ENCODE data around the gene PPOX.

Gene PPOX

DNA sequence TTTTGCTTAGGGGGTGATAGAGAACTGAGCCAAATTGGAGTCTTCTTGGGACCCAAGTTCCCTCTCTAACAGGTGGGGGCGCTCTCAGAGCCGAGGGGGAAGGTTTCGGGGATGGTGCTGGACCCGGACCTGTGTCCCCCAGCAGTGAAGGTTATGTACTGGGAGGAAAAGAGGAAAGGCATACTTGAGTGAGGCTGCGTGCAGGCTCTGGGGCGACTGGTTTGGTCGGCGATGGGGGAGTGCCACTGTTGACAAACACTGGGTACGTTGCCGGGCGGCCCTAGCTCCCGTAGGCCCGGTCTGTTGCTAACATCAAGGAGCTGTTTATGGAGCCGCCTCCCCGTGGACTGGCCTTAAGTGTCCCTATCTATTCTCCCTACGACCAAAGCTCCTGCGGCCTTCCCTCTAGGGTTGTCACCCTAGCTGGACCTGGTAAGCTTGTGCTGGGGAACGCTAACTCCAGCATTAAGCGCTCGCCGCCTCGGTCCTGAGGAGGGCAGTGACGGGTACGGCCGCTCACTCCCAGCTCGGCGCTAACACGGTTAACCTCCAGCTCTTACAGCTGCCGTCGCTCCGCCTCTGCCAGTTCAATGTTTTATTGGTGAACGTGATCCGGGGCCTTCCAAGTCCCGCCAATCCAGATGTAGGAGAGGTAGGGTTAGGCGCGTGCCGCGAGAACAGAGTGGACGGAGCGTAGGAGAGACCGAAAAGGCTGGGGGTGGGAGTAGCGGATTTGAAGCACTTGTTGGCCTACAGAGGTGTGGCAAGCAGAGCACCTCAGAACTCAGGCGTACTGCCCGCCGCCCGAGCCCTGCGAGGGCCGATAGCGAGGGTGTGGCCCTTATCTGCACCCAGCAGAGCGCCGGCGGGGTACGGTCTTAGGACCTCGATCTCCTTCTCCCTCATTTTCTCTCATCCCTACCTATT is at the start of gene PPOX:
Gene PPOX (plus strand): TSS at position 685 of the 927 bp plus-strand sequence. CDS start 422 bp downstream, outside the sequence.
- DNase-seq = peak; percentile 85 to 99 (median 97)

GRCh38 chr1:161117759-161118581 is 48.3 kb upstream of the PPOX start, which contains the start of the genes NIT1 and PFDN2:
Gene NIT1, plus strand, starts transcription at chr1:161118105. Its CDS starts 72 bp downstream, at chr1:161118177.
Gene PFDN2, minus strand, starts transcription at chr1:161118037. Its CDS starts 11 bp downstream, at chr1:161118026.
- peak; percentile 21 to 90 (median 79) for DNase-seq

- DNase-seq = no peak
Observed at GRCh38 chr1:161119092-161119903, 46.9 kb upstream of the PPOX start.

DNA sequence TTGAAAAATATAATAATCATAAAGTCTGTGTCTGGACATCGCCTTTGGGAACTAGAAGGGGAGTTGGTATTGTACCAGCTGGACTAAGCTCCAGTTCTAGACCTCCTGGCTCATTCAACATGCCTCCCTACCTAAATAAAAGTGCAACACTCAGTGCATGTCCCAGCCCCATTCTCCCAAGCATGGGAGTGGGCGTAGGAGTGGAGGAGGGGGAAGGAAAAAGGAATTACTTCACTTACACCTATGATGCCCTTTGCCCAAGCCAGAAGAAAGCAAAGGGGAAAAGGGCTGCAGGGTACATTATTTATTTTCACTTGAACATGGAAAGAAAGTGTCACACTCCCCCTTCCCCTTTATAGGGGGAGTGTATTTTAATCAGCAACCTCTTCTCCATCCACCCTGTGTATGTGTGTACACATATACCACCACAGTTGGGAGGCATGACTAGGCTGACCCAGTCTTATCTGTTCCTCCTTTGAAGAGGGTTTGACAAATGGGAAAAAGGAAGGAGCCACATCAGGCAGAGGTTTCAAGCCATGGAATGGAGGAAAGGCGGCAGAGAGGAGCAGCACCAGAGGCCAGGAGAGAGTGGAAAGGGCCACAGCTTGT is 45.1 kb upstream of the PPOX start:
- DNase-seq = no peak

GRCh38 chr1:161121834-161122233 is 44.4 kb upstream of the PPOX start:
- peak in 2 of 58 donors; percentile 5 to 10 for DNase-seq

DNA sequence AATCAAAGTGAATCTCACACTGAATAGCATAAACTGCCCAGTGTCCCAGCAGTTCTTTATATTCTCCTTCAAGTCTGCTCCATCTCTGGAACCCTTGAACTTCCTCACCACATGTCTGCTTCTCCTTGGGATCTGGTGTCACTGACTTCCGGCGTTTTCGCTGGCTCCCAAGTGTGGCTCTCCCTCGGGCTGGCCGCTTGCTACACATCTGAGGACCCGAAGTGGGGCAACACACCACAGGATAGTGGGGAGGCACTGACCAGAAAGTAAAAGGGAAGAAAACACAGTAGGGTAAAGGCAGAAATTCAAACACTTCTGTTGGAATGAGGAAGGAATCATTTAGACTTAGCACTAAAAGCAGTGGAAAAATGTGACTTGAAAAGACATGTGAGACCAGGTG is 43.3 kb upstream of the PPOX start:
- DNase-seq = no peak

DNA sequence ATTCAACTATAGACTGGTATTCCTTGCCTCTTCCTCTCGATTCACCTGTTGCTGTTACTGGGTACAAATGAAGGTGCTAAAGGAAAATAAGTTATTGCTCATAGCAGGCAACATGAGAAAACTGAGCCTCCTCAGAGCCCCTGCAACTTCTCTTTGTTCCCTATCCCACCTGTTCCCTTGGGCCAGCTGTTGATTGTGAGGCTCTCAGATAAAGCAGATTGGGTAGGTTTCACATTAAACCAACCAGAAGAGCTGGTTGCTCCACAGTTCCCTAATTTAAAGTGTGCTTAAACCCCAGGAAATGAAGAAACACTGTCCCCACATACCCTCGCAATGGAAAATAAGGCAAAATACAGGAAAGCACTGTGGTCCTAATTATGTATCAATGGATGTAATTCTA is 38.6 kb upstream of the PPOX start:
- no peak for DNase-seq

- no peak for DNase-seq
Observed at GRCh38 chr1:161128591-161129420, 37.4 kb upstream of the PPOX start.

GRCh38 chr1:161130266-161130665 is 36.0 kb upstream of the PPOX start:
- no peak for DNase-seq

GRCh38 chr1:161131523-161132409 is 34.5 kb upstream of the PPOX start:
- peak in 12 of 58 donors; percentile 5 to 49 (median 32) for DNase-seq

- peak; percentile 66 to 98 (median 92) for DNase-seq
Observed at GRCh38 chr1:161132410-161133219, 33.6 kb upstream of the PPOX start, which contains the start of gene DEDD. Gene DEDD, minus strand, starts transcription at chr1:161132667. Its CDS starts 8,205 bp downstream, at chr1:161124462.

DNA sequence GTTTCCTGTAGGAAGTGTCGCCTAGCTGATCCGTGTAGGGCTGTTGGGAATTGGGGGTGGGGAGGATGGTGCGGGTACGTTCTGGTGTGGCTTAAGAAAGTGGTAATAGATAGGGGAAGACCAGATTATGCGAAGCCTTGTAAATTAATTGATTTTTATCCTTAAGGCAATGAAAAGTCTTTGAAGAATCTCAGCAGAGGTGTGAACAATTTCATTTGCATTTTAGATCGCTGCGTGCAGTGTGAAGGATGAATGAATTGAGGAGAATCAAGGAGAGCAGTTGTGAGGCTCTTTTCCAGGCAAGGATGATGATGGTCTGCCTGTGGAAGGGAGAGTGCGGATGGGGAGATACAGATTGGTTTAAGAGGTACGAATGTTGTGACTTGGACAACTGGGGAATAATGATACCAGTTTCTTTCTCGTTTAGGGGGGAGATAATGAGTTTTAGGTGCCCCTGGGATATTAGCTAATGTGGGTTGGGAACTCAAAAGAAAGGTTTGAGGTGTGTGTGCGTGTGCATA is 32.9 kb upstream of the PPOX start:
- DNase-seq = peak in 1 of 58 donors; percentile 33

DNA sequence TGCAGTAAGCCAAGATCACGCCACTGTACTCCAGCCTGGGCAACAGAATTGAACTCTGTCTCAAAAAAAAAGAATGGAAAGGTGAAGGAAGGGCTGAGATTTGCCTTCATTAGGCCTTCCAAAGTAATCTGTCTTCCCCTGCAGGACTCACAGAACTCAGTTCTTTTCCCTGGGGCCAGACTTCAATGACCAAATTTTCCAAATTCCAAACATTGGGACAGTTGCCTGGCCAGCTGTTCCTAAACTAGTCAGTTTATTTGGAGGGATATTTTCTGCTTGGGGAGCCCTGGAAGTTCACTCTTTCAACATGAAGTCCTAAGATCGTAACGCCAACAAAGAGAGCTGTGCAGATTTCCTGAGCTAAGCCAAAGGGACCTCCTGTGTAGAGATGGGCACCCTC is 28.3 kb upstream of the PPOX start:
- DNase-seq = no peak

DNA sequence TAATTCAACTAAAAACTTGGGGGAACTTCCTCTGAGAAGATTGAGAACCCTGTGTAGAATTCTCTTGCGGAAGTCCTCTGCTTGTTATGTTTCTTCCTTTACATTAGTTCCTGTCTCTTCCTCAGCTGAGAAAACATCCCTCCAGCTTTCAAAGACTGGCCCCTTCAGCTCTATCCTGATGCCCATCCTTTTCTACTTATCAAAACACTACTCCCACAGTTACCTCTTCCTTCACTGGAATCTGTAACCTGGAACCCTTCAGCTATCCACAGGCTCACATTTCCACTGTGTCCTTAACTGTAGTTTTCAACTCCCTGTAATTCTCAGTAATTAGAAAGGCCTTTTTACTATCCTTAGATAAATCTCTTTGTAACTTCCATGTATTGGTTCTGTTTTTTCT is 27.8 kb upstream of the PPOX start:
- DNase-seq = no peak

DNA sequence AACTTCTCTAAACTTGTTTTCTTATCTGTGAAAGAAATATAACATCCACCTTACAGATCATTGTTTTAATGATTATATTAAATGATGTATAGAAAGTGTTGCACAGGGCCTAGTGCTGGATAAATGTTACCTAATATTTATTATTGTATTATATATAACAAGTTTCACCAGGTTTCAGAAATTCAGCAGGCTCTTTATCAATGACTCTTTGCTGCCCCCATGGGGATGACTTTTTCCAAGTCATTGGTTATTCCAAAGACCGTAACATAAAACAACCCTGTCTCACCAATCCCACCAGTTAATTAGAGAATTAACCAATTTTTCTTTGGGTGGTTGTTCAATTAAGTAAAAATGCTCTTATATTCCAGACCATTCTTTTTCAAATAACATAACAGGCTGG is 26.5 kb upstream of the PPOX start:
- DNase-seq = peak in 3 of 58 donors; percentile 3 to 22 (median 11)

DNA sequence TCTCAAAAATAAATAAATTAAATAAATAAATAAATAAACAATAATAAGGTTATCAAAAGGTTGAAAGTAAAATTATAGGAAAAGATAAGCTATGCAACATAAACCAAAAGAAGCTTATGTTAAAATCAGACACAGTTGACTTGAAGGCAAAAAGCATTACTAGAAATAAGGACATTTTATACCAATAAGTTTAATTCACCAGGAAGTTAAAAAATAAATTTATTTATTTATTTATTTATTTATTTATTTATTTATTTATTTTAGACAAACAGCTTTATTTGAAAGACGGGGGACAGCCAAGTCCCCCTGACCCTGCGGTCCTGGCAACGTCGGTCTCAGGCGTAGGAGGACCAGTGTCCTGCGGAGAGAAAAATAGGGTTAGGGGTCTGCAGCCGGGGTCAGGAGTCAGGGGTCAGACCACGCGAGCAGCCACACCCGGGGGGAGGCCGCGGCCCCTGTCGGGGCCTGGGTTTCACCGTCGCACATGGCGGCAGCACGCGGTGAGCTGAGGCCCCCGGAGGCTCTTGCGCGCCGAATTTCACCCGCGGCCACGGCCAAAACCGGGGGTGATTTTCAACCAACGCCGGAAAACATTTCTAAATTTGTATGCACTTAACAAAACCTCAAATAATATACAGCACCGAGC is 25.3 kb upstream of the PPOX start:
- no peak for DNase-seq

DNA sequence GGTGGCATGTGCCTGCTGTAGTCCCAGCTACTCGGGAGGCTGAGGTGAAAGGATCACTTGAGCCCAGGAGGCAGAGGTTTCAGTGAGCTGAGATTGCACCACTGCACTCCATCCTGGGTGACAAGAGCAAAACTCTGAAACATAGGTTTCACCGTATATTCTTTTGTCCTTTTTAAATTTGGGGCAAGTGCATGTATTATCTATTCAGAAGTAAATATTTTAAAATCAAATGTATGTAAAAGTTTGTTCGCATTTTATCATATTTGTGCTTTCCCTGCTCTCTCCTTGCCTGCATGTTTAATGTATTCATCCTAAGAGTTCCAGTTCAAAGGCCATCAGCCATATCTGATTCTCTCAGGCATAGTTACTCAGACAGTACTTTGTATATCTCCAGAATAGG is 20.4 kb upstream of the PPOX start:
- no peak for DNase-seq

Measured in anterior cingulate cortex (tissue), 58 donors.